ENCODE results near the gene GOLT1A.

- no peak for TF ChIP-seq CTCF (IDR thresholded peaks at IDR 0.05; ENCODE audit: borderline replicate concordance, extremely low read depth, low read length, poor library complexity, severe bottlenecking)
- TF ChIP-seq EZH2 (IDR thresholded peaks at IDR 0.05; ENCODE audit: borderline replicate concordance, low read depth, low read length, severe bottlenecking): no peak
Observed at GRCh38 chr1:204248954-204249353, 35.2 kb upstream of the GOLT1A start.
